ENCODE results near the gene CAMTA1.

CAMTA1 gene

GRCh38 chr1:7536891-7537591 lies 751.8 kb downstream of the CAMTA1 start:
- peaks cover 32 to 57% (median 53%) of the 10 kb centered on the region in 10 experiments for H3K4me1 ChIP-seq
- H3K27me3 ChIP-seq, result no peaks in the 10 kb centered on the region
- no peaks in the 10 kb centered on the region for H3K9me3 ChIP-seq (replicated peaks in 1 of 11)
- peak overlapping the region in 9 of 11 experiments; percentile 11 to 69 (median 49); a peak in 17 of 22 replicates for H3K4me2 ChIP-seq
- H3K36me3 ChIP-seq, result no peaks in the 10 kb centered on the region
- no peak overlapping the region; a peak in 1 of 22 replicates for H3K9ac ChIP-seq
- H3K4me3 ChIP-seq, result no peak overlapping the region
- H4K20me1 ChIP-seq, result peaks cover 0 to 13% (median 0%) of the 10 kb centered on the region in 11 experiments; a peak in 1 of 22 replicates
- TF ChIP-seq Cebpa-rat (IDR thresholded peaks at IDR 0.05), result no peak
- peak overlapping the region in 1 of 11 experiments; percentile 18; a peak in 2 of 22 replicates for H3K27ac ChIP-seq

GRCh38 chr1:7538033-7538432 lies 752.8 kb downstream of the CAMTA1 start:
- H3K9ac ChIP-seq, result 0 out of 22 replicates have a peak overlapping the region, but pooled peaks of 1 of the 11 experiments have one; percentile 15
- H3K4me2 ChIP-seq, result peak overlapping the region; percentile 8 to 69 (median 43); a peak in 17 of 22 replicates

DNA sequence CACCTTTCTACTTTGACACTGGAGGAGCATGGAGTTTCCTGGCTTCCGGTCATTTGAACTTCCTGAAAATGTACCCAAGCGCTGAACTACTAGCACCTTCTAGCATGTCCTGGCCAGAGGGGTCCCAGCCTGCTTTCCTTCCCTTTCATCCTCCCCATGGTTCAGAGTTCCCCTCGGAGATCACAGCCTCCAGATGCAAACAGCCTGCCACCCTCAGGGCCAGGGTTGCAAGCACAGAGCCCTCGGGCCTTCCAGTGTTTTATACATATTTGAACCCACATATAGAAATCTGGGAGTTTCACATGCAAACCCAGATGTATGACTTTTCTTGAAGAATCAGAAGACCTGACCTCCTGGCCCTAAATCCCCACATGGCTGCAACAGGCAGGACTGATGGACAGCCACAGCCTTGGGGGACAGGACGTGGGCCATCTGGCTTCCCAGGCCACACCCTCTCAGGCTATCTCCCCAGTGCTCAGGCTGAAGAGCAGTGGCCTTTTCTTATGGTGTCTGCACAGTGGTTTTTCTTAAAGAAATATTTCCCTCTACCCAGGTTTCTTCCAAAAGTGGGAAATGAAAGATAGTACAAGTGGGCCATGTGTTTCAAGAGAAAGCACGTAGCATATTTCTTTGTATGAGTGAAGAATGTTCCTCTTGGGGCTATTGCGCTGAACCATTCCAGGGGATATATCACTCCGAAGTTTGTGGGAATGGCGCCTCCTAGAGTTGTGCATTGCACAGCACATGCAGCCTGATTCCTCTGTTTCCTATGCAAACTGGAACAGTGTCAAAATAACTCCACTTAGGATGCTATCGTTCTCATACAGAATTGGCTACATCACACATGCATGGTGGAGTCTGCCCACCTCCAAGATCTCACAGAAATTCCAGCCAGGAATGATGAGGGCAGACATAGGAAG lies 753.9 kb downstream of the CAMTA1 start:
- Histone ChIP-seq H3K9me3 (replicated peaks in 1 of 11) (peaks cover 2 to 7% (median 4%) of the 10 kb centered on the region in 11 experiments; a peak in 19 of 22 replicates), H3K4me2 (peak overlapping the region; percentile 8 to 69 (median 43); a peak in 17 of 22 replicates), H3K9ac (no peak overlapping the region), H3K4me1 (peaks cover 32 to 63% (median 55%) of the 10 kb centered on the region in 10 experiments), H3K27ac (no peak overlapping the region), H4K20me1 (peaks cover 0 to 8% (median 0%) of the 10 kb centered on the region in 11 experiments; a peak in 1 of 22 replicates), H3K27me3 (no peaks in the 10 kb centered on the region), H3K36me3 (no peaks in the 10 kb centered on the region), H3K4me3 (no peak overlapping the region)
- no peak for TF ChIP-seq Cebpa-rat (IDR thresholded peaks at IDR 0.05)

More at GRCh38 chr1:7538033-7538432, 752.8 kb downstream of the CAMTA1 start:
- Histone ChIP-seq H3K36me3 (no peaks in the 10 kb centered on the region), H3K4me3 (no peak overlapping the region), H3K9me3 (replicated peaks in 1 of 11) (no peaks in the 10 kb centered on the region), H3K27me3 (no peaks in the 10 kb centered on the region), H3K27ac (no peak overlapping the region), H3K4me1 (peaks cover 32 to 62% (median 54%) of the 10 kb centered on the region in 10 experiments), H4K20me1 (peaks cover 0 to 11% (median 0%) of the 10 kb centered on the region in 11 experiments; a peak in 1 of 22 replicates)
- TF ChIP-seq Cebpa-rat (IDR thresholded peaks at IDR 0.05), result no peak

GRCh38 chr1:7539769-7540175 lies 754.5 kb downstream of the CAMTA1 start:
- Histone ChIP-seq H3K4me2 (peak overlapping the region in 2 of 11 experiments; percentile 8 to 52; a peak in 1 of 22 replicates), H3K9me3 (replicated peaks in 1 of 11) (peaks cover 8 to 14% (median 10%) of the 10 kb centered on the region in 11 experiments; a peak in 20 of 22 replicates), H3K9ac (no peak overlapping the region), H3K4me3 (no peak overlapping the region), H3K4me1 (peaks cover 31 to 58% (median 50%) of the 10 kb centered on the region in 10 experiments), H3K27me3 (no peaks in the 10 kb centered on the region), H3K27ac (no peak overlapping the region), H3K36me3 (no peaks in the 10 kb centered on the region), H4K20me1 (peaks cover 0 to 8% (median 0%) of the 10 kb centered on the region in 11 experiments; a peak in 1 of 22 replicates)
- TF ChIP-seq Cebpa-rat (IDR thresholded peaks at IDR 0.05), result no peak

DNA sequence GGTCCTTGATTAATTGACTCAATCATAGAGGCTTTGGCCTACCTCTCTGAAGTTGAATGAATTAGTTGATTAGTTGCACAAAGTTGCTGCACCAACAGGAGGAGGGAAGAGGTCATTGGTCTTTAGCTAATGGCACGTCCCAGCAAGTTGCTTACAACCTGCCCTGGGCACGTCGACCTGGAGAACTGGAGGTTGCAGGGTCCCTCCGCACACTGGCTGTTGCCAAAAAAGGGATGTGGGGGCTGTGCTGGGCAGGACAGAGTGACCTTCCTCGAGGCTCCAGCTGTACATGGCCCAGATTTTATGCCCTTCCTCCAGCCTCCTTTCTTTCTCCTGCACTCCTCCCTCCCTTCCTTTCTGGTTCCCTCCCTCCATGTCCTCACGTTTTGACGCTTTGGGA lies 755.6 kb downstream of the CAMTA1 start:
- no peak for TF ChIP-seq Cebpa-rat (IDR thresholded peaks at IDR 0.05)
- Histone ChIP-seq H3K27ac (no peak overlapping the region), H3K4me2 (no peak overlapping the region), H3K4me3 (no peak overlapping the region), H4K20me1 (no peaks in the 10 kb centered on the region; a peak in 1 of 22 replicates), H3K27me3 (no peaks in the 10 kb centered on the region), H3K4me1 (peaks cover 23 to 48% (median 40%) of the 10 kb centered on the region in 10 experiments), H3K9me3 (replicated peaks in 1 of 11) (peaks cover 10 to 16% (median 12%) of the 10 kb centered on the region in 11 experiments; a peak in 20 of 22 replicates), H3K36me3 (no peaks in the 10 kb centered on the region), H3K9ac (no peak overlapping the region)

DNA sequence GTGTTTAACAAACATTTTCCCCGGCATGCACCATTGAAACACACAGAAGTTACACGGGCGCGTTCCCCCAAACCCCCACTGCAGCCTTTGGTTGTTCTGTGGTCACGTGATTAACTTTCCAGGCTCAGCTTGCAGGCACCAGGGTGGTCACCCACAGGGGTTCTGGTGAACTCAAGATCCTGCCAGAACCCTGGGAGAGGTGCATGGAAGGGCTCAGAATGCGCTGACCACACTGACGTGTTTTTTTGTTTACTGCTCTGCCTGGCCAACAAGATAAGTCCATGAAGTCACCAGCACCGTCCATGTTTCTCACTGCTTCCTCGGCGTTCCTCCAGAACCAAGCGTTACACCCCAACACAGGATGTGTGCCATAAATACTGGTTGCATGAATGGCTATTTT lies 756.4 kb downstream of the CAMTA1 start:
- H3K27ac ChIP-seq, result no peak overlapping the region
- H3K27me3 ChIP-seq, result no peaks in the 10 kb centered on the region
- H3K9me3 ChIP-seq (replicated peaks in 1 of 11), result peaks cover 10 to 16% (median 12%) of the 10 kb centered on the region in 11 experiments; a peak in 20 of 22 replicates
- no peak overlapping the region for H3K4me2 ChIP-seq
- no peak for TF ChIP-seq Cebpa-rat (IDR thresholded peaks at IDR 0.05)
- no peak overlapping the region for H3K9ac ChIP-seq
- no peaks in the 10 kb centered on the region for H3K36me3 ChIP-seq
- H3K4me3 ChIP-seq, result no peak overlapping the region
- peaks cover 15 to 40% (median 33%) of the 10 kb centered on the region in 10 experiments for H3K4me1 ChIP-seq
- no peaks in the 10 kb centered on the region; a peak in 1 of 22 replicates for H4K20me1 ChIP-seq

DNA sequence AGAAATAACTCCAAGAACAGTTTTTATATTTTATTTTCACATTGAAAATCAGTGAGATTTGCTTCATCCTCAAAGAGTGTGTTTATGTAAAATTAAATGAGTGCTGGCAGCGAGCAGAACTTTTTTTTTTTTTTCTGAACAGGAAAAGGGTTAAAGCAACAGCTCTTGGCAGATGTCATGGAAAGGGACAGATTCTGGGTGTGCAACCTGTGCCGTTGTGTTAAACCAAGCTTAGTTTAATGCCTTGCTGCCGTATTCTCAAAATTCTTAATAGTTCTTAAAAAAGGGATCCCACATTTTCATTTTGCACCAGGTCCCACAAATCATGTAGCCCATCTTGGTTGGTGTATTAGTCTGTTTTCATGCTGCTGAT lies 758.5 kb downstream of the CAMTA1 start:
- Histone ChIP-seq H4K20me1 (no peaks in the 10 kb centered on the region), H3K4me2 (no peak overlapping the region), H3K4me3 (no peak overlapping the region), H3K27me3 (no peaks in the 10 kb centered on the region), H3K9me3 (replicated peaks in 1 of 11) (peaks cover 10 to 16% (median 12%) of the 10 kb centered on the region in 11 experiments; a peak in 20 of 22 replicates), H3K27ac (no peak overlapping the region), H3K4me1 (peaks cover 11 to 29% (median 23%) of the 10 kb centered on the region in 10 experiments), H3K36me3 (no peaks in the 10 kb centered on the region), H3K9ac (no peak overlapping the region)
- no peak for TF ChIP-seq Cebpa-rat (IDR thresholded peaks at IDR 0.05)

DNA sequence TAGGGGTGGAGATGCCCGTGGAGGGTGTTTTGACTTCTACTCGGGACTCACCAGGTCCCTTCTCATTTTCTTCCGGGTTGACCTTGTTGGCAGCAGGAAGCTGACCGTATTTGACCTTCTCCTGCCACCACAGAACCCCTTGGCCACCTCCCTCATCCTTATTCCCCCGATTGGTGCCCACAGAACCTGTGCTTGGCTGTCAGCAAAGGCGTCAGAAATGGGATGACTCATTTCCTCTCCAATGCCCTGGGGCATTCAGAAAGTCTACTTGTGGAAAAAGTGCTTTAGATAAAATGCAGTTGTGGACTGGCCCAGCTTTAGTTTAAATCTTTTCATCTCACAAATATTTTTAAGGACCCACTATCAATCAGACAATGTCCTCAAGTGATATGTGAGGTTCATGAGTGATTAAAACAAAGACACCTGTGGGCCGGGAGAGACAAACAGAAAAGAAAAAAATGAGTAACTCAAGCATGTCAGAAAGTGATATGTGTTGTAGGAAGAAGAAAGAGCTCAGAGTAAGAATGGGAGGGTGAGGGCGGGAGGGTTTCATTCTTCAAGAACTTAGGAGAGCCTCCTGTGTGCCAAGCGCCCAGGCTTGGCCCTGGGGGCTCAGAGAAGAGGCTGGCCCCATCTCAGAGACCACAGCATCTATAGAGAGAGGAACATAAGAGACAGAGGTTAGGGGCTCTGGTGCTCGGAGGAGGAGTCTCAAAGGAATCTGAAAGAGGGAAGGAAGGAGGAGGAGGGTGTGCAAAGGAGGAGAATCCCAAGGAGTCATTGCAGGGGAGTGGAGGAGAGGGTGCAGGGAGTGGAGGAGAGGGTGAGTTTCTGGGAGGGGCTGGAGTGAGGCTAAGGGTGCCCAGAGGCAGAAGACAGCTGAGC lies 764.3 kb downstream of the CAMTA1 start:
- Histone ChIP-seq H4K20me1 (no peaks in the 10 kb centered on the region), H3K9ac (peak overlapping the region; percentile 59 to 76 (median 70); a peak in 21 of 22 replicates), H3K4me3 (peak overlapping the region; percentile 14 to 69 (median 50); a peak in 16 of 20 replicates), H3K36me3 (no peaks in the 10 kb centered on the region), H3K4me2 (peak overlapping the region; percentile 88 to 100 (median 97)), H3K27ac (peak overlapping the region; percentile 74 to 93 (median 85)), H3K9me3 (replicated peaks in 1 of 11) (peaks cover 10 to 16% (median 15%) of the 10 kb centered on the region in 11 experiments; a peak in 21 of 22 replicates), H3K27me3 (no peaks in the 10 kb centered on the region), H3K4me1 (peaks cover 61 to 69% (median 68%) of the 10 kb centered on the region in 10 experiments)
- no peak for TF ChIP-seq Cebpa-rat (IDR thresholded peaks at IDR 0.05)

Data from BLaER1 treated with 17β-estradiol and CSF1 and Interleukin-3, amounts not matched to agents 10 nM and 100 nM (cell line).